COLO668 (cell line): Measurements from ENCODE around the gene FKBP3.

Source experiments
- DNase-seq: peaks from one replicate; lab custom pipeline; 2025; ENCODE audit not compliant: unreplicated experiment; lab: John Stamatoyannopoulos, UW

Gene FKBP3

GRCh38 chr14:45065956-45066355 is 68.3 kb downstream of the FKBP3 start:
- DNase-seq: no peak
